ENCODE measurements around the gene ME1. TPM values are rescaled to one million over a fixed set of nuclear protein-coding genes. Genes with fewer than 3 reads are reported as not detected.

ME1 gene
- total RNA-seq, 3 donors from 2014 or later, result 2.6 to 10.4 (median 7.3) TPM

GRCh38 chr6:83417880-83418663 is 12.8 kb downstream of the ME1 start:
- peak in 1 of 3 donors; percentile 54 for DNase-seq
- H3K4me3 ChIP-seq, result no peak overlapping the region
- ATAC-seq, result peak; percentile 82
- peak; percentile 54 for TF ChIP-seq CTCF (IDR thresholded peaks at IDR 0.05)
- intact Hi-C loops (cut with DNase I, micrococcal nuclease), result loop anchor here (5.0 to 10.0 kb wide), 2 partner anchors 94 to 97 kb away; partner anchors contain the start of gene PRSS35 (in 2 of the 2)
- H3K36me3 ChIP-seq (ENCODE audit: low read depth), result no peaks in the 10 kb centered on the region
- H3K4me1 ChIP-seq (ENCODE audit: low read depth), result no peaks in the 10 kb centered on the region
- no peaks in the 10 kb centered on the region for H3K9me3 ChIP-seq

GRCh38 chr6:83413068-83413467 is 17.8 kb downstream of the ME1 start:
- no peaks in the 10 kb centered on the region for H3K9me3 ChIP-seq
- H3K4me1 ChIP-seq (ENCODE audit: low read depth), result no peaks in the 10 kb centered on the region
- intact Hi-C loops (cut with DNase I, micrococcal nuclease), result loop anchor here in 1 of 2 donors (10.0 kb wide), 1 partner anchor 102 kb away; the partner anchor contains the start of gene PRSS35
- TF ChIP-seq CTCF (IDR thresholded peaks at IDR 0.05), result no peak
- ATAC-seq (no peak), DNase-seq (no peak)
- H3K36me3 ChIP-seq (ENCODE audit: low read depth), result no peaks in the 10 kb centered on the region
- no peak overlapping the region for H3K4me3 ChIP-seq

- no peak for TF ChIP-seq CTCF (IDR thresholded peaks at IDR 0.05)
- ATAC-seq, result no peak
- intact Hi-C loops (cut with DNase I, micrococcal nuclease), result loop anchor here in 1 of 2 donors (10.0 kb wide), 1 partner anchor 103 kb away; the partner anchor contains the start of gene PRSS35
Measured at GRCh38 chr6:83411731-83412130, 19.1 kb downstream of the ME1 start.

GRCh38 chr6:83403191-83403590 is 27.7 kb downstream of the ME1 start:
- intact Hi-C loops (cut with DNase I, micrococcal nuclease), result no loop called here
- Histone ChIP-seq H3K4me1 (ENCODE audit: low read depth) (no peaks in the 10 kb centered on the region), H3K4me3 (no peak overlapping the region), H3K9me3 (no peaks in the 10 kb centered on the region), H3K36me3 (ENCODE audit: low read depth) (no peaks in the 10 kb centered on the region)
- DNase-seq, result no peak
- ATAC-seq, result no peak
- no peak for TF ChIP-seq CTCF (IDR thresholded peaks at IDR 0.05)

More at GRCh38 chr6:83411731-83412130, 19.1 kb downstream of the ME1 start:
- no peaks in the 10 kb centered on the region for H3K4me1 ChIP-seq (ENCODE audit: low read depth)
- no peak overlapping the region for H3K4me3 ChIP-seq
- DNase-seq, result no peak
- no peaks in the 10 kb centered on the region for H3K9me3 ChIP-seq
- no peaks in the 10 kb centered on the region for H3K36me3 ChIP-seq (ENCODE audit: low read depth)

- intact Hi-C loops (cut with DNase I, micrococcal nuclease), result no loop called here
- DNase-seq, result no peak
- Histone ChIP-seq H3K36me3 (ENCODE audit: low read depth) (no peaks in the 10 kb centered on the region), H3K4me3 (no peak overlapping the region), H3K4me1 (ENCODE audit: low read depth) (no peaks in the 10 kb centered on the region), H3K9me3 (no peaks in the 10 kb centered on the region)
- TF ChIP-seq CTCF (IDR thresholded peaks at IDR 0.05), result no peak
- no peak for ATAC-seq
Measured at GRCh38 chr6:83389606-83390005, 41.2 kb downstream of the ME1 start.
